Subcutaneous adipose tissue (tissue), 4 donors: Measurements from ENCODE around the gene SORL1. TPM values are rescaled to one million over a fixed set of nuclear protein-coding genes. Genes with fewer than 3 reads are reported as not detected.

Experiments
- total RNA-seq, 4 donors: library from RNA; depleted of rRNA; stranded (reverse); fragments of >200 nt; gene quantifications; one replicate each; pipeline ENCODE4 v1.1.0, GENCODE V29; 2016
- TF ChIP-seq, protein P1 (sequence below): fragments of 450-650 bp; IDR thresholded peaks from one replicate; pipeline ENCODE4 v1.5.1; 2016; ENCODE audit warnings: low read depth, mild to moderate bottlenecking, control low read depth, antibody characterized with exemption, moderate library complexity

Gene SORL1, protein sequence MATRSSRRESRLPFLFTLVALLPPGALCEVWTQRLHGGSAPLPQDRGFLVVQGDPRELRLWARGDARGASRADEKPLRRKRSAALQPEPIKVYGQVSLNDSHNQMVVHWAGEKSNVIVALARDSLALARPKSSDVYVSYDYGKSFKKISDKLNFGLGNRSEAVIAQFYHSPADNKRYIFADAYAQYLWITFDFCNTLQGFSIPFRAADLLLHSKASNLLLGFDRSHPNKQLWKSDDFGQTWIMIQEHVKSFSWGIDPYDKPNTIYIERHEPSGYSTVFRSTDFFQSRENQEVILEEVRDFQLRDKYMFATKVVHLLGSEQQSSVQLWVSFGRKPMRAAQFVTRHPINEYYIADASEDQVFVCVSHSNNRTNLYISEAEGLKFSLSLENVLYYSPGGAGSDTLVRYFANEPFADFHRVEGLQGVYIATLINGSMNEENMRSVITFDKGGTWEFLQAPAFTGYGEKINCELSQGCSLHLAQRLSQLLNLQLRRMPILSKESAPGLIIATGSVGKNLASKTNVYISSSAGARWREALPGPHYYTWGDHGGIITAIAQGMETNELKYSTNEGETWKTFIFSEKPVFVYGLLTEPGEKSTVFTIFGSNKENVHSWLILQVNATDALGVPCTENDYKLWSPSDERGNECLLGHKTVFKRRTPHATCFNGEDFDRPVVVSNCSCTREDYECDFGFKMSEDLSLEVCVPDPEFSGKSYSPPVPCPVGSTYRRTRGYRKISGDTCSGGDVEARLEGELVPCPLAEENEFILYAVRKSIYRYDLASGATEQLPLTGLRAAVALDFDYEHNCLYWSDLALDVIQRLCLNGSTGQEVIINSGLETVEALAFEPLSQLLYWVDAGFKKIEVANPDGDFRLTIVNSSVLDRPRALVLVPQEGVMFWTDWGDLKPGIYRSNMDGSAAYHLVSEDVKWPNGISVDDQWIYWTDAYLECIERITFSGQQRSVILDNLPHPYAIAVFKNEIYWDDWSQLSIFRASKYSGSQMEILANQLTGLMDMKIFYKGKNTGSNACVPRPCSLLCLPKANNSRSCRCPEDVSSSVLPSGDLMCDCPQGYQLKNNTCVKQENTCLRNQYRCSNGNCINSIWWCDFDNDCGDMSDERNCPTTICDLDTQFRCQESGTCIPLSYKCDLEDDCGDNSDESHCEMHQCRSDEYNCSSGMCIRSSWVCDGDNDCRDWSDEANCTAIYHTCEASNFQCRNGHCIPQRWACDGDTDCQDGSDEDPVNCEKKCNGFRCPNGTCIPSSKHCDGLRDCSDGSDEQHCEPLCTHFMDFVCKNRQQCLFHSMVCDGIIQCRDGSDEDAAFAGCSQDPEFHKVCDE (N-terminal part only)
- 10 to 100 TPM in 1 of 4 donors, 1 to 10 TPM in 3; 4.2 to 10.7 (median 6.6) TPM for total RNA-seq

DNA sequence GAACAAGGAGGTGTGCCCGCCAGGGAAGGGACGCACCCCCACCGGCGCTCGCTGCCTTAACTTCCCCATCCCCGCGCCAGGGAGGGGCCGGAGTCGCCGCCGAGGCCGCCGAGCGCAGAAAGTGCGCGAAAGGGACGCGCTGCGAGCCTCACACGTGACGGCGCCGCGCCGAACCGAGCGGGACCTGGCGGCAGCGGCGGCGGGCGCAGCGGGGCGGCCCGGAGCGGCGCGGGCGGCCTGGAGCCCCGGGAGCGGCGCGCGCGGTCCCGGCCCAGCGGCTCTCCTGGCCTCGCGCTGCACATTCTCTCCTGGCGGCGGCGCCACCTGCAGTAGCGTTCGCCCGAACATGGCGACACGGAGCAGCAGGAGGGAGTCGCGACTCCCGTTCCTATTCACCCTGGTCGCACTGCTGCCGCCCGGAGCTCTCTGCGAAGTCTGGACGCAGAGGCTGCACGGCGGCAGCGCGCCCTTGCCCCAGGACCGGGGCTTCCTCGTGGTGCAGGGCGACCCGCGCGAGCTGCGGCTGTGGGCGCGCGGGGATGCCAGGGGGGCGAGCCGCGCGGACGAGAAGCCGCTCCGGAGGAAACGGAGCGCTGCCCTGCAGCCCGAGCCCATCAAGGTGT, at the start of gene SORL1:
SORL1 (plus strand) TSS at position 329 of the 623 bp plus-strand sequence; CDS start at position 347, 18 bp downstream.
- TF ChIP-seq, protein P1, sequence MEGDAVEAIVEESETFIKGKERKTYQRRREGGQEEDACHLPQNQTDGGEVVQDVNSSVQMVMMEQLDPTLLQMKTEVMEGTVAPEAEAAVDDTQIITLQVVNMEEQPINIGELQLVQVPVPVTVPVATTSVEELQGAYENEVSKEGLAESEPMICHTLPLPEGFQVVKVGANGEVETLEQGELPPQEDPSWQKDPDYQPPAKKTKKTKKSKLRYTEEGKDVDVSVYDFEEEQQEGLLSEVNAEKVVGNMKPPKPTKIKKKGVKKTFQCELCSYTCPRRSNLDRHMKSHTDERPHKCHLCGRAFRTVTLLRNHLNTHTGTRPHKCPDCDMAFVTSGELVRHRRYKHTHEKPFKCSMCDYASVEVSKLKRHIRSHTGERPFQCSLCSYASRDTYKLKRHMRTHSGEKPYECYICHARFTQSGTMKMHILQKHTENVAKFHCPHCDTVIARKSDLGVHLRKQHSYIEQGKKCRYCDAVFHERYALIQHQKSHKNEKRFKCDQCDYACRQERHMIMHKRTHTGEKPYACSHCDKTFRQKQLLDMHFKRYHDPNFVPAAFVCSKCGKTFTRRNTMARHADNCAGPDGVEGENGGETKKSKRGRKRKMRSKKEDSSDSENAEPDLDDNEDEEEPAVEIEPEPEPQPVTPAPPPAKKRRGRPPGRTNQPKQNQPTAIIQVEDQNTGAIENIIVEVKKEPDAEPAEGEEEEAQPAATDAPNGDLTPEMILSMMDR: no peak

DNA sequence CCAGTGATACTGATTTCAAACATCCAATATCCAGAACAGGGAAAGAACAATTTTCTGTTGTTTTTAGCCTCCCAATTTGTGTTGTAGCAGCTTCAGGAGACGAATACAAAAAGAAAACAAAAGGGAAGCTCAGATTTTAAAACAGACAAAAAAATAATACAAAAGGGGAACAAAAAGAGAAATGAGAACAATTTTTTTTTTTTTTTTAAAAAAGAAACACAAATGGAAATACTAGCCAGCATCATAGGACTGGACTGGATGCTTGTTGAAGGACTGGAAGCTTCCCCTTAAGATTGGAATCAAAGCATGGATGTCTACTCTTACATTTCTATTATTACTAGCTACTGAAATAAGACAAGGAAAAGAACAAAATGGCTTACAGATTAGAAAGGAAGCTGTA, 46.5 kb upstream of the SORL1 start:
- TF ChIP-seq, protein P1: no peak

DNA sequence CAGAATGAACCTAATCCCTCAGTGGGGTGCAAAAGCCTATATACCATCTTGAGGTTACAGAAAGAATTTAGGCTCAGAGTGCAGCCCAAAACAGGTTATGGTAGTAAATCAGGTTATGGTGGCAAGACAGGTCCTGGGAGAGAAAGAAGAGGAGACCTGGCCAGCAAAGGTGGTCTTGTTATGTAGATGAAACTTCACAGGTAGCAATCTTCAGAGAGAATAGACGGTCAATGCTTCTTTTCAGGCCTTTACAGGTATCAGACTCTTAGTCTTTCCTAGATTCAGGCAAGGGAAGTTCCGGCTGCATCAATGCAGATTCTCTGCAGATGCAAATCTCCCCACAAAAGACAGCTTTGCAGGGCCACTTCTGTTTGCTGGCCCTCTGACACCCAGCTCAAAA, 45.8 kb upstream of the SORL1 start:
- TF ChIP-seq, protein P1: no peak

DNA sequence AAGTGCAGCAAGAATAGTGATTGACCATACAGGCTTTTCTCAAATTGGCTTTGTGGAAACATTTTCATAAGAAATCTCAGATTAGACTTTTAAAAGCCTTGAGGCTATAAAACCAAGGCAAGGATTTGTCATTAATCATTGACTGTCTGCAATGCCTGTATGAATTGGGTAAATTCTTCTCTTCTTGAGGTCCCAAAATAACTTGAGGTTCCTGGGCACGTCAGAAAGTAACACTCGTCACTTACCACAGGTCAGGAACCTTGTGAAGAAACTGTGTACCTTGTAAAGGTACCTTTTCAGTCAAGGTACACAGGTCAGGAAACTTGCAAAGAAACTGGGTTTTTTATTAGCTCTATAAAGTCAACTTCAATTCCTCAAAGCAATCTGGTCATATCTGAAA, 43.3 kb upstream of the SORL1 start:
- TF ChIP-seq, protein P1: no peak

DNA sequence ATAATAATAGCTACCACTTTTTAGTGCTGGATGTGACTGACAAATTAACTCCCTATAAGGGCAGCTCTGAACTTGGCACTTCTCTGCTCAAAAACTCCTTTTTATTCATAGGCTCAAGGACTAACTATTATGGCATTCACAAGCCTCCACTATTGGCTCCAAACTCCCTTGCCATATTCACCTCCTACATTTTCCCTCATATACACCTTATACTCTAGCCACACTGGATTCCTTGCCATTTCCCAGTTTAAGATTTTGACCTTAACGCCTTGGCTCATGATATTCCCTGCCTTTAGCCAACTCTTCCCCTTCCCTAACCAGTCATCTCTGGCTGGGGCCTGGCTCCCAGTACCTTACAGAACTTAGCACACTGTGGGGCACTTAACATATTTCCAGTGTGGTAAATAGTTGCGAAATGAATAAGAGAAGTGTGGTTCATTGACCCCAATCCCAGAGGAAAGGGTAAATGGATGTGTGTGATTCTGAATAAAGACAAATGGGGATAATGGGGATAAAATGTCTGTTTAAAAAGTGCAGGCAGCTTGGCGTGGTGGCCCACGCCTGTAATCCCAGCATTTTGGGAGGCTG, 40.0 kb upstream of the SORL1 start:
- TF ChIP-seq, protein P1: no peak

DNA sequence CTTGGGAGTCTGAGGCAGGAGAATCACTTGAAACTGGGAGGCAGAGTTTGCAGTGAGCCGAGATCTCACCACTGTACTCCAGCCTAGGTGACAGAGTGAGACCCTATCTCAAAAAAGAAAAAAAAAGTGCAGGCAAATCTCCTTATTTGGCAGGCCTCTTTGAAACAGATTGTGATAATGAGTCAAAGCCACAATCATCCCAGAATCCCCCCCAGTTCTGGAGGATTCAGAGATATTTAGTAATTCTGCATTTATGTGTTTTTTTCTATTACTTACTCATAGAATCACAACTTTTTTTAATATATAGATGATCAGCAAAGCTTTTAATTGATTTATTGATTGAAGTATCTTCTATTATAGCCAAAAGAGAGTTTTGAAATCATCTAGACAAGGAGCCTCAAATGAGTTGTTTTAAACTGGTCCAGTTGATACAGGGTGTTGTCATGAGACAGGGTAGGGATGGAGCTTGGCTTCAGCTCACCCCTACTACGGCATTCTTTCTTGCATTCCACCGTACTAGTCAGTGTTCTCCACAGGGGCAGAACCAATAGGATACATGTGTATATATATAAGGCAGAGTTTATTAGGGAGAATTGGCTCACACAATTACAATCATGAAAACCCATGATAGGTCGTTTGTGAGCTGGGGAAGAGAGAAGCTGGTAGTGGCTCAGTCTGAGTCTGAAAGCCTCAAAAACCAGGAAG, 39.3 kb upstream of the SORL1 start:
- TF ChIP-seq, protein P1: no peak
